ENCODE data around the gene SOBP.

DNA sequence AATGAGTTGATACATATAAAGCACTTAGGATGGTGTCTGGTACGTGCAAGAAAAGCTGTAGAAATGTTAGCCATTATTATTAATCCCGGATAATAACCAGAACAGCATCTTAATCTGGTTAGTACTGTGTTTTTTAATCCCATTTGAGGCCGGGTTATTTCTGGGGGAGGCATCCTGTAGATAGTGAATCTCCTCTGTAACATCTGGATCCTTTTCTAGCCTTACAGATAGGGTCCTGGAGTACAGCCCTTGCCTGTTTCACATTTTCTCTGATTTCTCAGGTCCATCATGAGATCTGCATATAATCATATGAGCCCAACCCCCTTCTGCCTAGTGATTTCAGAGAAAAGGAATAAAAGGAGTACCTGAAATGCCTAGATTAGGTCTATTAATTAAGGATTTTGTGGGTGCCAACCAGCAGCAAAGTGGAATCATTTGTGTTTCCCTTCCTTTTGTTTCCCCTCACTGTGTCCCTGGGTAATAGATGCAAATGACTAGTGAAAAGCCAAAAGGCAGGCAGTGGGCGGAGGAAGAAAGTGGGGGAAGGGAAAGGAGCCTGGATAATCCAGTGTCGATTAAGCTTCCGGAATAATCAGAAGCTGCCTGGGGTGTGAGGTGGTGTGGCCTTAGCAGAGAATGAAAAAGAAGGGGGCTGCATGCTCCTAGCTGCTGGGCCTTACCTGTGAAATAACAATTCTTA lies 88.9 kb downstream of the SOBP start:
- TF ChIP-seq, protein P1, sequence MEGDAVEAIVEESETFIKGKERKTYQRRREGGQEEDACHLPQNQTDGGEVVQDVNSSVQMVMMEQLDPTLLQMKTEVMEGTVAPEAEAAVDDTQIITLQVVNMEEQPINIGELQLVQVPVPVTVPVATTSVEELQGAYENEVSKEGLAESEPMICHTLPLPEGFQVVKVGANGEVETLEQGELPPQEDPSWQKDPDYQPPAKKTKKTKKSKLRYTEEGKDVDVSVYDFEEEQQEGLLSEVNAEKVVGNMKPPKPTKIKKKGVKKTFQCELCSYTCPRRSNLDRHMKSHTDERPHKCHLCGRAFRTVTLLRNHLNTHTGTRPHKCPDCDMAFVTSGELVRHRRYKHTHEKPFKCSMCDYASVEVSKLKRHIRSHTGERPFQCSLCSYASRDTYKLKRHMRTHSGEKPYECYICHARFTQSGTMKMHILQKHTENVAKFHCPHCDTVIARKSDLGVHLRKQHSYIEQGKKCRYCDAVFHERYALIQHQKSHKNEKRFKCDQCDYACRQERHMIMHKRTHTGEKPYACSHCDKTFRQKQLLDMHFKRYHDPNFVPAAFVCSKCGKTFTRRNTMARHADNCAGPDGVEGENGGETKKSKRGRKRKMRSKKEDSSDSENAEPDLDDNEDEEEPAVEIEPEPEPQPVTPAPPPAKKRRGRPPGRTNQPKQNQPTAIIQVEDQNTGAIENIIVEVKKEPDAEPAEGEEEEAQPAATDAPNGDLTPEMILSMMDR (IDR thresholded peaks at IDR 0.05): no peak
- TF ChIP-seq POLR2A (IDR thresholded peaks at IDR 0.05): no peak
- TF ChIP-seq EP300 (IDR thresholded peaks at IDR 0.05): no peak
